Left renal pelvis (tissue), 4 donors: Measurements from ENCODE around the gene INHBA. TPM values are rescaled to one million over a fixed set of nuclear protein-coding genes. Genes with fewer than 3 reads are reported as not detected.

Source experiments
- DNase-seq, 4 donors: peaks; one replicate each; pipeline ENCODE4 v3.0.0-alpha.2; 2013; ENCODE audit warnings: low read depth in 4 of 4, low spot score in 3 of 4
- polyA plus RNA-seq, 4 donors: library from polyadenylated mRNA; unstranded; fragments of 120-200 nt; gene quantifications; one replicate each; pipeline ENCODE4 v1.2.1, GENCODE V29; 2013; ENCODE audit not compliant: insufficient read length in 4 of 4

Gene INHBA
- 1 to 10 TPM; 3.9 to 9.1 (median 5.9) TPM for polyA plus RNA-seq

- no peak for DNase-seq
Measured at GRCh38 chr7:41702635-41703371, at the start of gene INHBA. INHBA (minus strand) TSS chr7:41703090; CDS start chr7:41700374, 2,716 bp downstream.

GRCh38 chr7:41752615-41753014 is 49.7 kb upstream of the INHBA start:
- no peak for DNase-seq

- DNase-seq: no peak
Measured at GRCh38 chr7:41750661-41751540, 48.0 kb upstream of the INHBA start.

GRCh38 chr7:41747961-41748360 is 45.1 kb upstream of the INHBA start:
- no peak for DNase-seq

- no peak for DNase-seq
Measured at GRCh38 chr7:41745451-41745850, 42.6 kb upstream of the INHBA start.

- no peak for DNase-seq
Measured at GRCh38 chr7:41744161-41744560, 41.3 kb upstream of the INHBA start.

- DNase-seq: no peak
Measured at GRCh38 chr7:41742401-41743020, 39.6 kb upstream of the INHBA start.

- DNase-seq: no peak
Measured at GRCh38 chr7:41738806-41739205, 35.9 kb upstream of the INHBA start.

- no peak for DNase-seq
Measured at GRCh38 chr7:41738336-41738735, 35.4 kb upstream of the INHBA start.

GRCh38 chr7:41735206-41735605 is 32.3 kb upstream of the INHBA start:
- DNase-seq: no peak

GRCh38 chr7:41732843-41733306 is 30.0 kb upstream of the INHBA start:
- DNase-seq: no peak

- DNase-seq: no peak
Measured at GRCh38 chr7:41732436-41732785, 29.5 kb upstream of the INHBA start.

- DNase-seq: no peak
Measured at GRCh38 chr7:41731493-41732435, 28.9 kb upstream of the INHBA start.

- DNase-seq: no peak
Measured at GRCh38 chr7:41730668-41731067, 27.8 kb upstream of the INHBA start.

GRCh38 chr7:41730161-41730560 is 27.3 kb upstream of the INHBA start:
- no peak for DNase-seq

- no peak for DNase-seq
Measured at GRCh38 chr7:41729059-41729458, 26.2 kb upstream of the INHBA start.

- no peak for DNase-seq
Measured at GRCh38 chr7:41725013-41725412, 22.1 kb upstream of the INHBA start.

GRCh38 chr7:41720886-41721285 is 18.0 kb upstream of the INHBA start:
- DNase-seq: no peak

- no peak for DNase-seq
Measured at GRCh38 chr7:41720046-41720445, 17.2 kb upstream of the INHBA start.

- no peak for DNase-seq
Measured at GRCh38 chr7:41716691-41717090, 13.8 kb upstream of the INHBA start.
